RPMI8226 (cell line): Measurements from ENCODE around the gene WSCD1.
A peak's percentile ranks its signal among the peaks of the same experiment; 100 is the strongest.

Source experiments
- DNase-seq: peaks from one replicate; pipeline ENCODE4 v3.0.0-alpha.2; 2015

Gene WSCD1

DNA sequence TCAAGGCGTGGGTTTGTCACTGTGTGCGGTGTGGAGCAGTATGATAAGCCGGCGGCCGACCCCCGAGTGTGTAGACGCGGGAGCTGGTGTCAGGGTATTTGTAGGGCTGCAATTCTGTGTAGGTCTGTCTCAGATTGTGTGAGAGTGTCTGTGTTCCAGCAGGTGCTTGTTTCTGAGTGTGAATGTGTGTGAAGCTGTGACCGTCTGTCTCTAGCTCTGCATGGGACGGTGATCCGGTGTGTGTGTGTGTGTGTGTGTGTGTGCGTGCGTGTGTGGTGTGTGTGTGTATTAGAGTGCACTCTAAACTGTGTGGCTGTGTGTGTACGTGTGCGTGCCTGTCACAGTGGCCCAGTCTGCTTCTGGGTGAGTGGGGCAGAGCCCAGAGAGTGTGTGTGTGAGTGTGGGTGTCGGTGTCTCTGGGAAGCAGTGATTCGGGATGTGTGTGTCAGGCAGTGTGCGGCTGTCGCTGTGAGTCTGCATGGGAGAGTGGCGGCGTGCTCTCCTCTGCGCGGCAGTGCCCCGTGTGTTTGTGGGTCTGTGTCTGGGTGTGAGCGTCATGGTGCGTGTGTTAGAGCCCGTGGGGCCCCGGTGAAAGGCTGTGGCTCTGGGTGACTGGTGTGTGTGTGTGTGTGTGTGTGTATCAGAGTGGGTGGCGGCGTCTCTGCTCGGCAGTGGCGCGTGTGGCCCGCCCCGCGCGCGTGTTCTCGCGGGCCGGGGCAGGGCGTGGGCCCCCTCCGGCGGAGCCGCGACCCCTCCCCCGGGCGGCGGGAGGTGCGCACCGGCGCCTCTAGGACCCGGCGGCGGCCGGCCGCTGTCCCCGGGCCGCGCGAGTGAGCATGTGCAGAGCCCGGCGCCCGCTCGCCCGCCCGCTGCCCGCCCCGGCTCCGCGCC lies at the start of gene WSCD1:
TSS of gene WSCD1 (plus strand) at position 841 of the 891 bp plus-strand sequence. CDS start 10,280 bp downstream, outside the sequence.
- peak; percentile 41 for DNase-seq

GRCh38 chr17:6021011-6021400 lies 49.2 kb upstream of the WSCD1 start:
- DNase-seq: no peak

DNA sequence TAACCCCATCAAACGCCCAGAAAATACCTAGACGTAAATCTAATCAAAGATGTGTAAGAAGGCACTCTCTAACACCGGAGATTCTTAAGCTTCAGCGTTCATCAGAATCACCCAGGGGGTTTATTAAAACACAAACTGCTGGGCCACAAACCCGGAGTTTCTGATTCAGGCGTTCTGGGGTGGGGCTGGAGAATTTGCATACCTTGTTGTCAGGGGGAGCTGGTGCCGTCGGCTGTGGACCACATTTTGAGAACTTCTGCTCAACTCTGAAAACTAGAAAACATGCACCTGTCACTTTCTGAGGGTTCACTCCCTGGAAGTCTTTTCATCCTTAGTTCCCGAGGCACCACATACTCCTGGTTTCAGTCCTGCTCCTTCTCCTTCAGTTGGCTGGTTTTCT lies 48.6 kb upstream of the WSCD1 start:
- no peak for DNase-seq

DNA sequence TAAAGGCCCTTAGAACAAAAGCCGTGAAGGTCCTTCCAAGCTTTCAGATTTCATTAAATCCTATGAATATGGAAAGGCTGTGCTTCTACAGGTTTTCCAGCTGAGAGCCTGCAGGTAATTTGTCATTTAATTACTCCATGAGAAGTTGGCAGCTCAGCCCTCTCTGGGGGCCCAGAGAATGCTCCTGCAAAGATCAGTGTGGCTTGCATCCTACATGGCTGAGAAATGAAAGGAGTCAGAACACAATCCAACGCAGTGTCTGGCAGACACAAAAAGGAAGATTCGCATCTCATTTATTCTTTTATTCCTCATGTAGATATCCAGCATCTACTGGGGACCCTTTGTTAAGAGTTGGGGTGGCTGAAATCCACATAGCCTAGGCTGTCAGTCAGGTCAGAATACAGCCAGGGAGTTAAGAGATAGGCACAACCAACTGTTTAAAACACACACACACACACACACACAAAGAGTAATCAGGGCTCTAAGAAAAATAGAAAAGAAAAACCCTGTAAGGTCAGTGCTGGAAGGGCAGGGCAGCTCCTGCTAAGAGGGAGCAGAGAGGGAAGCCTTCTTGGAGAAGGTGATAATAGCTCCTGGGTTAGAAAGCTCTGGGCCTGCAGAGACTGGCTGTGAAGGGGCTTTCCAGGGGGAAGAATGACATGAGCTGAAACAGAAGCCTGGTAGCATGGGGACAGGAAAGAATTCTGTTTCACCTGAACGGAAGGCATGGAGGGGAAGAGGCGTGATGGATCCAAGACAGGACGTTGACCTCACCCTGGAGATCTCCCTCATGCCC lies 46.9 kb upstream of the WSCD1 start:
- DNase-seq: no peak

GRCh38 chr17:6024576-6024975 lies 45.6 kb upstream of the WSCD1 start:
- DNase-seq: no peak

DNA sequence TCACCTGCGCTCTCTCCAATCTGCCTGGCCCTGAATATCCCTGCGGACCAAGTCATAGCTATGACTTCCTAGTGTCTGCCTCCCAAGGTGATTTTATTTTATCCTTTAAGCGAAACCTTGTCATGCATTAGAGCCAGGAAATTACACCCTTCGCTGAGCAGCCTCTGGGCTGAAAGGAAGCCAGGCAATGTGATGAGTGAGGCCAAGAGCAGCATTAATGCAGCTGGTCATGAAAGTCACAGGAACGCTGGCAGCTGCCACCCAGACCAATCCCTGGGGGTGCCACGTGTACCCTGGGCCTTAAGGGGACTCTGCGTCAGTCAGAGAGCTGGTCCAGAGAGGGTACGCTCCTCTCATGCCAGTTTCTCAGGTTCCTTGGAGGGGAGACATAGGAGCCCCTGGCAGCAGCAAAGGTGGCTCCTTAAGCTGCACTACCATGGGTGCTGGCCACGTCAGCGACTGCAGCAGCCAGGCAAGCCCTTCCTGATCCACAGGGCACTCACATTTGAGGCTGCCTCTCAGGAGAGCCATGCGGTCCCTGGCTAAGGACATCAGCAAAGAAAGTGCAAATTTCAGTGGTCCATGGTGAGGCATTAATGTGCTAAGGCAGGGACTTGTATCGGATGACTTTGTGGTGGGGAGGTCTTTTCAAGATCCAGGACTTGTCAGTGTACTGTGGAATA lies 42.7 kb upstream of the WSCD1 start:
- no peak for DNase-seq

DNA sequence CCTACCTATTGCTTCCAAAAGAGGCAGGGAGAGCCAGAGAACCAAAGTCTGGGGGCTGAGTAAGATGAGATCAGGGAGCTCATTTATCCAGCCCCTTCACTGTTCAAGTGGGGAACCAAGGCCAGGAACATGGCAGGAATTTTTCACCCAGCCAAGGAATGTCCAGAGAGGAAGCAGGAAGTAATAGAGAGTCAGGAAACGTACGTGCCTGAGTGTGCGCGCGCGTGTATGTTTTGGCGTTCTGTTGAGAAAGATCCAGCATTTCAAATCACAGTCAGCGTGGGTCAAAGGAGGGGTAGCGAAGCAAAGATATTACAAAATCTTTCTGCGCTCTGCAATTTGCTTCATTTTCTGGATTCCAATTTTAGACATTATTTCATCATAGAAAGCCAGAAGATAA lies 41.9 kb upstream of the WSCD1 start:
- no peak for DNase-seq

GRCh38 chr17:6035801-6036394 lies 34.3 kb upstream of the WSCD1 start:
- no peak for DNase-seq

GRCh38 chr17:6040504-6040903 lies 29.7 kb upstream of the WSCD1 start:
- DNase-seq: no peak

DNA sequence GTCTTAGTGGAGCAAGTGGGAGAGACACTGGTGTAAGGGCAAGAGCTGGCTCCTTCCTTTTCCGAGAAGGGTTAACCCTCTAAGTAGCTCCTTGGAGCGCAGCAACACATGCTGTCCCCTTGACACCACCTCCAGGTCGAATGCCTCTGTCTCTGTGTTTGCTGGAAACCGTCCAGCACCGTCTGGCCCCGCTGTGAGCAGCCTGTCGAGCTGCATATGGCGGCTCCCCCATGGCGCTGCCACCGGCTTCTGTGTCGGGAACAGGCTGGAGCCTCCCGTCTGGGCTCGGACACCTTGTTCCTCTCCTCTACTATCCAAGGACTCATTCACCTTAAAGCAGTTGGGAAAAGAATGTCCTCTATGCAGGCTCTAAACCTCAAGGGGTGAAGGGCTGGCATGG lies 28.9 kb upstream of the WSCD1 start:
- no peak for DNase-seq

DNA sequence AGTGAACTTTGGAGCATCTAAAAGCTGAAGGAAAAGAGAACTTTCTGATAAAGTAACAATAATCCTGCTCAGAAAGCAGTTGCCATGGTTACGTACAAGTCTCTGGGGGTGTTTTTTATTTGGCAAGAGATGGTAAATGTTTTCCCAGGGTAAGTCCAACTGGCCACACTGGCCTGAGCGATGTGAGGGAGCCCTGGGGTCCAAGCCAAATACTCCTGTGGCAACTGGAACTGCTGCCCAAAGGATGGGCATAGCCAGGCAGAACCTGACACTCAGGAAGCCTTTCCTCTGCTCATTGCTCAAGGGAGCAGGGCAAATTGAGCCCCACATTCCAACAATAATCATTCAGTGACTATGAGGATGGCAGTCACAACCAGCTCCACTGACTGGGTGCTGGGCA lies 26.8 kb upstream of the WSCD1 start:
- no peak for DNase-seq

- no peak for DNase-seq
These were observed 25.9 kb upstream of the WSCD1 start for GRCh38 chr17:6044261-6044660.

DNA sequence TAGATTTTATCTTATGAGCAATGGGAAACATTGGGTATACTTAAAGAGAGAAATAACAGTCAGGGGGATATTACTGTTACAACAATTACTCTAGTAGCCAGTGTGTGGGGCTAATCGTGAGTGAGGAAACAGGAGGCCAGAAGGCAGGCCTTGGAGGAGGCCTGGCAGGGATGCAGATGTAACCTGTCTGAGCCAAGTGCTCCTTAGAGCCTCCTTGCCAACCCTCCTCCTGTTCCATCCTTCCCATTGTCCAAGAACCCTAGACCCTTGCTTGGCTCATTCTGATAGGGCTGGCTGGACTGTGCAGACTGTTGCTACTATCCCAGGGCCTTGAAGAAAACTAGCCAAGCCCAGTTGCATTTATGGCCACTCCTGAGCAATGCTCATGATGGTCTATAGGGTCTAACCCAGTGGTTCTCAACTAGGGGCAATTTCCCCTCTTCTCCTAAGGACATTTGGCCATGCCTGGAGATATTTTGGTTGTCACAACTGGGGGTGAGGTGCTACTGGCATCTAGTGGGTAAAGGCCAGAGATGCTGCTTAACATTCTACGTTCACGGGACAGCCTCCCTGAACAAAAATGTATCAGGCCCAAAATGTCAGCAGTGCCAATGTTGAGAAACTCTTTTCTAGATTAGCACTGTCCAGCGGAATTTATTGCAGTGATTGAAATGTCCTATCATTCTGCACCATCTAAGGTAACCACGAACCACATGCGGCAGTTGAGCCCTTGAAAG lies 24.4 kb upstream of the WSCD1 start:
- no peak for DNase-seq

DNA sequence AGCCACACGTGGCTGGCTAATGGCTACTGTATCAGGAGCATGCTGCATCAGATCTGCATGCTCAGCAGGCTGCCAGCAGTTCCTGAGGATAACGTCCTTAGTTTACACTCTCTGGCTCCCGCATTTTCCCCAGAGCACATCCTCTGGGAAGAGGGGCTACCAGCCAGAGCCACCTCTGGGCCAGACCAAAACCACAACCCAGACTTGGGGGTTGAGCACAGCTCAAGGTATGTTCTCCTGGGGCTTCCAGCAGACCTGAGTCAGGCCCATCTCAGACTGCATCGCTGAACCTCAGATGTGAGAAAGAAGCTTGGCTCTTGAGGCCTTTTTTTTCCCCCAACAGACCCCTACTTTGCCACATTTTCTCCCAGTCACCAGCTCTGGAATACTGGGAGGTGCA lies 23.7 kb upstream of the WSCD1 start:
- DNase-seq: no peak

DNA sequence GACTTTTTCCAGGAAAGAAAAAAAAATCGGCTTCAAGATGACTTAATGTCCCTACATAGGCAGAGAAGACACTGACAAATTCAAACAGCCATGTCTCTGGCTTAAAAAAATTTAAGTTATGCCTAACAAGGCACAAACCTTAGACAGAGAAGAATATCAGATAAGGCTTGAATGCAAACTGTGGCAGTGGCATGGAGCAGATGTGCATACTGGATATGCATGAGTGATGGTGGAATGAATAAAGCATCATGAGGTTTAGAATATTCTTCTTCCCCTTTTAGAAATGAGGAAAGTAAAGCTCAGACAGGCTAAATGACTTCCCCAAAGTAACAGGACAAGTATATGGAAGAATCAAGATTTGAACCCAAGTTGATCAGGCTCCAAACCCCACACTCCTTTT lies 23.2 kb upstream of the WSCD1 start:
- no peak for DNase-seq

- DNase-seq: no peak
These were observed 22.2 kb upstream of the WSCD1 start for GRCh38 chr17:6047966-6048365.

- no peak for DNase-seq
These were observed 21.7 kb upstream of the WSCD1 start for GRCh38 chr17:6048486-6048885.

- DNase-seq: no peak
These were observed 17.3 kb upstream of the WSCD1 start for GRCh38 chr17:6052926-6053325.

DNA sequence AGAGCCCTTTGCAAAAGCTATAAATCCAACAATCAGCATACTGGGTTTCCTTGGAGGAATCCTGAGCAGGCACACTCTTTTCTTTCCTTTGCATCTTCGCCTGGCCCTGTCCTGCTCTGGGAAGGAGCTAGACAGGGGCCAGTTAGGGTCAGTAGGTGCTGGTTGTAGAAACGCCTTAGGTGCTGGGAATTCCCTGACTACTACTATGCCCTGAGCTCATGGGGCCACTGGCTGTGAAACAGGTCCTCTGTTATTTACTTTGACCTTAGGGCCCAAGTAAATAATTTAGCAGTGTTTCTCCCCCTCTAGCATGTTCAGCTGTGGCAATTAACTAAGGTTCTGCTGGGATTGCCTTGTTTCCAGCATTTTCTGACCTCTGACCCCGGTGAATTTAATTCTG lies 15.8 kb upstream of the WSCD1 start:
- DNase-seq: no peak

GRCh38 chr17:6056104-6056503 lies 14.1 kb upstream of the WSCD1 start:
- no peak for DNase-seq

DNA sequence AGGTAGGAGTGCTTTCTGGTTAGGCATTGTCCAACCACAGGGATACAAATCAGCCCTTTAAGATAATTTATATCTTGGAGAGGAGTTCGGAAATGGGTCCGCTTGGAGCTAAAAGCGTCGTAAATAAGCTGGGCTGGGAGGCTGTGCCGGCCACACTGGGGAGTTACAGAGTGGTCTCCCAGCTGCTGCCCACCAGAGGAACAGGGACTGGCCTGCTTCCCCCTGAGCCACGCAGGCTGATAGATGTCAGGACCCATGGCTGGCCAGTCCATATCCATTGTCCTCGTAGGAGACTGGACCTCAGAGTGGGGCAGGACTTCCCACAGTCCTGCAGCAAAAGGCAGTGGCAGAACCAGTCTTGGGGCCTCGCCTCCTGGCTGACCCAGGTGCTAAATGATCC lies 12.6 kb upstream of the WSCD1 start:
- DNase-seq: no peak

GRCh38 chr17:6059406-6059805 lies 10.8 kb upstream of the WSCD1 start:
- no peak for DNase-seq
